RWPE2 (cell line): ENCODE data around the gene CLEC3A.
"Not testable (repeated sequence)": the region's sequence is repeated elsewhere in the genome, so short reads cannot be mapped to it uniquely, and the experiment has no call there.

Source experiments
- ATAC-seq: fragments of 200-7000 bp; cut with Tn5 transposase; 3 replicates; pipeline ENCODE4 v1.9.1; 2021; ENCODE audit warnings: low read depth
- DNase-seq: peaks from one replicate; pipeline ENCODE4 v3.0.0-alpha.2; 2020; ENCODE audit warnings: low spot score
- H3K27ac ChIP-seq: fragments of 450-650 bp; 2 replicates; pipeline ENCODE4 v1.5.1; 2017; ENCODE audit warnings: mild to moderate bottlenecking; ENCODE audit not compliant: poor library complexity, severe bottlenecking
- H3K27me3 ChIP-seq: fragments of 250-450 bp; sonication (Bioruptor Pico); 2 replicates; pipeline ENCODE4 v1.5.1; 2021; ENCODE audit warnings: mild to moderate bottlenecking, moderate library complexity; ENCODE audit not compliant: insufficient read depth, poor library complexity, severe bottlenecking
- H3K36me3 ChIP-seq: fragments of 250-450 bp; sonication (Bioruptor Pico); 2 replicates; pipeline ENCODE4 v1.5.1; 2020; ENCODE audit warnings: low read depth, mild to moderate bottlenecking, moderate library complexity
- H3K4me1 ChIP-seq: fragments of 250-450 bp; sonication (Bioruptor Pico); 2 replicates; pipeline ENCODE4 v1.5.1; 2021; ENCODE audit warnings: mild to moderate bottlenecking, moderate library complexity; ENCODE audit not compliant: insufficient read depth, poor library complexity, severe bottlenecking
- H3K4me3 ChIP-seq: fragments of 250-450 bp; sonication (Bioruptor Pico); 2 replicates; pipeline ENCODE4 v1.5.1; 2021; ENCODE audit warnings: mild to moderate bottlenecking, moderate library complexity; ENCODE audit not compliant: severe bottlenecking
- H3K9me3 ChIP-seq: fragments of 250-450 bp; sonication (Bioruptor Pico); 2 replicates; pipeline ENCODE4 v1.5.1; 2021; ENCODE audit warnings: mild to moderate bottlenecking, moderate library complexity; ENCODE audit not compliant: severe bottlenecking
- CTCF ChIP-seq: fragments of 450-650 bp; IDR thresholded peaks from one replicate; pipeline ENCODE4 v1.5.1; 2017; ENCODE audit warnings: mild to moderate bottlenecking, moderate library complexity; ENCODE audit not compliant: poor library complexity, severe bottlenecking

CLEC3A gene

GRCh38 chr16:77986011-77986740 is 36.2 kb upstream of the CLEC3A start:
- no peaks in the 10 kb centered on the region for H3K27me3 ChIP-seq
- H3K9me3 ChIP-seq: no peaks in the 10 kb centered on the region
- no peaks in the 10 kb centered on the region for H3K4me1 ChIP-seq
- no peaks in the 10 kb centered on the region for H3K36me3 ChIP-seq
- H3K27ac ChIP-seq: no peak overlapping the region
- no peak overlapping the region for H3K4me3 ChIP-seq
- TF ChIP-seq CTCF: no peak
- ATAC-seq (no peak), DNase-seq (no peak)

GRCh38 chr16:77987810-77988209 is 34.5 kb upstream of the CLEC3A start:
- no peak overlapping the region for H3K27ac ChIP-seq
- no peaks in the 10 kb centered on the region for H3K4me1 ChIP-seq
- H3K36me3 ChIP-seq: no peaks in the 10 kb centered on the region
- DNase-seq (no peak), ATAC-seq (no peak)
- no peaks in the 10 kb centered on the region for H3K27me3 ChIP-seq
- no peak overlapping the region for H3K4me3 ChIP-seq
- no peak for TF ChIP-seq CTCF
- peaks cover 3% of the 10 kb centered on the region for H3K9me3 ChIP-seq

GRCh38 chr16:77989846-77990245 is 32.5 kb upstream of the CLEC3A start:
- no peaks in the 10 kb centered on the region for H3K36me3 ChIP-seq
- TF ChIP-seq CTCF: no peak
- no peak for DNase-seq
- ATAC-seq: no peak
- H3K27ac ChIP-seq: no peak overlapping the region
- H3K9me3 ChIP-seq: peaks cover 3% of the 10 kb centered on the region
- no peak overlapping the region for H3K4me3 ChIP-seq
- H3K27me3 ChIP-seq: no peaks in the 10 kb centered on the region
- H3K4me1 ChIP-seq: no peaks in the 10 kb centered on the region

- peaks cover 5% of the 10 kb centered on the region for H3K9me3 ChIP-seq
- H3K27ac ChIP-seq: no peak overlapping the region
- ATAC-seq: no peak
- no peaks in the 10 kb centered on the region for H3K4me1 ChIP-seq
- H3K4me3 ChIP-seq: no peak overlapping the region
- no peak for TF ChIP-seq CTCF
- no peaks in the 10 kb centered on the region for H3K36me3 ChIP-seq
- H3K27me3 ChIP-seq: no peaks in the 10 kb centered on the region
- DNase-seq: no peak
These were observed 30.6 kb upstream of the CLEC3A start for GRCh38 chr16:77991701-77992100.

- ATAC-seq, H3K36me3 ChIP-seq, H3K27ac ChIP-seq, H3K27me3 ChIP-seq, H3K4me3 ChIP-seq, H3K9me3 ChIP-seq, DNase-seq, H3K4me1 ChIP-seq: not testable (repeated sequence)
These were observed 30.0 kb upstream of the CLEC3A start for GRCh38 chr16:77992381-77992780.
